Spleen (tissue), 11 donors: Measurements from ENCODE around the gene ABHD6. TPM values are rescaled to one million over a fixed set of nuclear protein-coding genes. Genes with fewer than 3 reads are reported as not detected.
"Not testable (repeated sequence)": the region's sequence is repeated elsewhere in the genome, so short reads cannot be mapped to it uniquely, and the experiment has no call there.

Source experiments
- DNase-seq: peaks from one replicate; pipeline ENCODE4 v3.0.0-alpha.2; 2020
- H3K27ac ChIP-seq, 8 donors: fragments of 200-600 bp; sonication (generic) in 7 of 8; 1 replicate in 4 of 8; 2 replicates in 4 of 8; pipeline versions ENCODE4 v1.5.0 to v1.8.0; 2016 to 2021; ENCODE audit warnings: inconsistent platforms in 4 of 8, mild to moderate bottlenecking in 4 of 8, moderate library complexity in 1 of 8
- H3K27me3 ChIP-seq, 7 donors: fragments of 200-600 bp; sonication (generic) in 6 of 7; replicated peaks in 1 of 7; 1 replicate in 4 of 7; 2 replicates in 3 of 7; pipeline versions ENCODE4 v1.5.0 to v1.8.0; 2016 to 2021; ENCODE audit warnings: inconsistent platforms in 3 of 7, mild to moderate bottlenecking in 1 of 7
- H3K36me3 ChIP-seq, 6 donors: fragments of 200-600 bp; sonication (generic) in 5 of 6; 1 replicate in 4 of 6; 2 replicates in 2 of 6; pipeline versions ENCODE4 v1.5.0 to v1.8.0; 2016 to 2021; ENCODE audit warnings: inconsistent platforms in 2 of 6
- H3K4me1 ChIP-seq, 6 donors: fragments of 200-600 bp; sonication (generic) in 5 of 6; 1 replicate in 3 of 6; 2 replicates in 3 of 6; pipeline versions ENCODE4 v1.5.0 to v1.8.0; 2016 to 2021; ENCODE audit warnings: inconsistent platforms in 3 of 6
- H3K4me3 ChIP-seq, 8 donors: fragments of 200-600 bp; sonication (generic) in 7 of 8; 1 replicate in 4 of 8; 2 replicates in 4 of 8; pipeline versions ENCODE4 v1.5.0 to v1.8.0; 2016 to 2021; ENCODE audit warnings: inconsistent platforms in 4 of 8, mild to moderate bottlenecking in 4 of 8, moderate library complexity in 2 of 8
- H3K9me3 ChIP-seq, 8 donors: fragments of 200-600 bp; sonication (generic) in 7 of 8; 1 replicate in 4 of 8; 2 replicates in 4 of 8; pipeline versions ENCODE4 v1.5.0 to v1.8.0; 2016 to 2021; ENCODE audit warnings: inconsistent platforms in 4 of 8
- POLR2A ChIP-seq, 3 donors: fragments of 450-650 bp; IDR thresholded peaks; one replicate each; pipeline ENCODE4 v1.5.1; 2017; ENCODE audit warnings: antibody characterized with exemption in 3 of 3, mild to moderate bottlenecking in 1 of 3
- POLR2AphosphoS5 ChIP-seq, 3 donors: sonication (generic); formaldehyde crosslinking; IDR thresholded peaks; one replicate each; pipeline ENCODE4 v1.5.1; 2017; ENCODE audit warnings: antibody characterized with exemption in 3 of 3
- WGBS, 5 donors: extraction: QIAGEN DNeasy Blood & Tissue Kit in 3 of 5; methylation state at CpG; one replicate each; pipeline versions ENCODE4 v1.1.5 to v1.1.7; 2013 to 2018; 5-methylcytosine and 5-hydroxymethylcytosine counted together
- intact Hi-C: fragments of 100-400 bp; cut with DNase I; formaldehyde crosslinking; loops from one replicate; pipeline ENCODE4 v1.15.0; 2023; ENCODE audit warnings: low total_unique reads
- polyA plus RNA-seq, 3 donors: library from polyadenylated mRNA; stranded (reverse); fragments of 200-250 nt; gene quantifications; one replicate each; pipeline ENCODE4 v1.2.1, GENCODE V29; 2013
- total RNA-seq, 7 donors: library from RNA; depleted of rRNA in 3 of 7; stranded (reverse); fragments of >200 nt in 3 of 7; fragmentation: NEBNext Ultra II Directional in 4 of 7; extraction: Animal tissue kit (Norgen Biotek cat#: 25700) in 4 of 7; gene quantifications; one replicate each; pipeline versions ENCODE4 v1.1.0 to v1.2.1, GENCODE V29; 2016 to 2021
- TF ChIP-seq, protein P1 (sequence below), 11 experiments: fragments of 200-600 bp in 7 of 11; fragments of 450-650 bp in 4 of 11; sonication (generic) in 4 of 11; IDR thresholded peaks in 8 of 11; conservative IDR thresholded peaks in 3 of 11; 1 replicate in 7 of 11; 2 replicates in 4 of 11; pipeline versions ENCODE4 v1.4.0 to v1.8.0; 2016 to 2021; ENCODE audit warnings: antibody characterized with exemption in 11 of 11, inconsistent platforms in 4 of 11, mild to moderate bottlenecking in 1 of 11
- donor health status: healthy with polysubstance abuse.
- donor health status: DM: no; HTN: no; CAD: no; lungs with moderate emphysema.
- donor health status: DM: no; HTN: no; CAD: no.
- donor health status: Bipolar disorder and iron deficiency.
- donor health status: healthy.
- donor health status: DM: no; HTN: no; CAD: no.
- donor health status: DM: yes; HTN: yes; CAD: no.

The ABHD6 gene
- total and polyA plus RNA-seq, 10 donors = 17.2 to 79.9 (median 48.4) TPM

DNA sequence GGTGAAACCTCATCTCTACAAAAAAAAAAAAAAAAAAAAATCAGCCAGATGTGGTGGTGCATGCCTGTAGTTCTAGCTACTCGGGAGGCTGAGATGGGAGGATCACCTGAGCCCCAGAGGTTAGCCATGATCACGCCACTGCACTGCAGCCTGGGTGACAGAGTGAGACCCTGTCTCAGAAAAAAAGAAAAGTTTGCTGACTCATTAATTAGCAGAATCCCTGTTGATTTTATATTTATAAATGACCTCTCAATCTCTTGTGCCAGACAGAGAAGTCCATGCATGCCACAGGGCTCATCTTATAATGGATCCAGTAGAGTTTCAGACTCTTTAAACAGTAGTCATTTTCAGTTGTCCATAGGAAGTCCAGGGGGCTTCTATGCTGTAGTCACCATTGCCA, 32.9 kb downstream of the ABHD6 start:
- intact Hi-C loops = no loop called here
- WGBS, 5 donors = 92 to 100% (median 96%) methylated on average over 2 of the region's 2 CpGs
- no peak for DNase-seq
- no peak overlapping the region for H3K27ac ChIP-seq
- H3K4me3 ChIP-seq = no peak overlapping the region
- H3K4me1 ChIP-seq = peaks cover 0 to 33% (median 16%) of the 10 kb centered on the region in 6 donors
- no peaks in the 10 kb centered on the region for H3K27me3 ChIP-seq
- no peaks in the 10 kb centered on the region for H3K9me3 ChIP-seq
- peaks cover 0 to 99% (median 48%) of the 10 kb centered on the region in 6 donors for H3K36me3 ChIP-seq
- TF ChIP-seq POLR2AphosphoS5 (IDR thresholded peaks at IDR 0.05) (no peak), POLR2A (IDR thresholded peaks at IDR 0.05) (no peak)
- TF ChIP-seq, protein P1, sequence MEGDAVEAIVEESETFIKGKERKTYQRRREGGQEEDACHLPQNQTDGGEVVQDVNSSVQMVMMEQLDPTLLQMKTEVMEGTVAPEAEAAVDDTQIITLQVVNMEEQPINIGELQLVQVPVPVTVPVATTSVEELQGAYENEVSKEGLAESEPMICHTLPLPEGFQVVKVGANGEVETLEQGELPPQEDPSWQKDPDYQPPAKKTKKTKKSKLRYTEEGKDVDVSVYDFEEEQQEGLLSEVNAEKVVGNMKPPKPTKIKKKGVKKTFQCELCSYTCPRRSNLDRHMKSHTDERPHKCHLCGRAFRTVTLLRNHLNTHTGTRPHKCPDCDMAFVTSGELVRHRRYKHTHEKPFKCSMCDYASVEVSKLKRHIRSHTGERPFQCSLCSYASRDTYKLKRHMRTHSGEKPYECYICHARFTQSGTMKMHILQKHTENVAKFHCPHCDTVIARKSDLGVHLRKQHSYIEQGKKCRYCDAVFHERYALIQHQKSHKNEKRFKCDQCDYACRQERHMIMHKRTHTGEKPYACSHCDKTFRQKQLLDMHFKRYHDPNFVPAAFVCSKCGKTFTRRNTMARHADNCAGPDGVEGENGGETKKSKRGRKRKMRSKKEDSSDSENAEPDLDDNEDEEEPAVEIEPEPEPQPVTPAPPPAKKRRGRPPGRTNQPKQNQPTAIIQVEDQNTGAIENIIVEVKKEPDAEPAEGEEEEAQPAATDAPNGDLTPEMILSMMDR (IDR thresholded peaks at IDR 0.05 in 8 of 11, conservative IDR thresholded peaks at IDR 0.05 in 3 of 11) = no peak

DNA sequence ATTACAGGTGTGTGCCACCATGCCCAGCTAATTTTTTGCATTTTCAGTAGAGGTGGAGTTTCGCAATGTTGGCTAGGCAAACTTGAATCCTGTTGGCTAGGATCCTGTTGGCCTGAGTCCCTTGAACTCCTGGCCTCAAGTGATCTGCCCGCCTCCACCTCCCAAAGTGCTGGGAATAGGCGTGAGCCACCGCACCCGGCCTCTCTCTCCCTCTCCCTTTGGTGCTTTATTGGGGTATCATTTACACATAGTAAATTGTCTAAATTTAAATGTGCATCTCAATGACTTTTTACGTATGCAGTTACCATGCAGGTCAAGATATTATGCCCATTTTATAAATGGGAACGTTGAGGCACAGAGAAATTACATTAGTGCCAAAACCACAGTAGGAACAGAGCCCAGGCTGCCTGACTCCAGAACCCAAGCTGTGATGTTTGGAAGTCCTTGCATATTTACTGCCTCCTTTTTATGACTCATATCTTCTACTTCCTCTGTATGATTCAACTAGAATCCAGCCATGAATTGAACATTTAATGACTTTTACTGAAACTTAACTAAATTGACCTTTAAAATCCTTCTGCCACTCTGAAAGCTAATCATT, 34.4 kb downstream of the ABHD6 start:
- H3K4me3 ChIP-seq = no peak overlapping the region
- 74 to 84% (median 78%) methylated on average over 7 of the region's 7 CpGs for WGBS, 5 donors
- H3K27me3 ChIP-seq = no peaks in the 10 kb centered on the region
- intact Hi-C loops = no loop called here
- no peak for TF ChIP-seq POLR2AphosphoS5 (IDR thresholded peaks at IDR 0.05)
- no peak for TF ChIP-seq POLR2A (IDR thresholded peaks at IDR 0.05)
- TF ChIP-seq, protein P1 (IDR thresholded peaks at IDR 0.05 in 8 of 11, conservative IDR thresholded peaks at IDR 0.05 in 3 of 11) = no peak
- H3K36me3 ChIP-seq = peaks cover 0 to 96% (median 55%) of the 10 kb centered on the region in 6 donors
- H3K4me1 ChIP-seq = peaks cover 0 to 33% (median 16%) of the 10 kb centered on the region in 6 donors
- H3K9me3 ChIP-seq = peaks cover 0 to 5% (median 0%) of the 10 kb centered on the region in 8 donors
- DNase-seq = no peak
- H3K27ac ChIP-seq = peak overlapping the region in 7 of 8 donors; percentile 15 to 69 (median 52)

- H3K27ac ChIP-seq = peak overlapping the region in 5 of 8 donors; percentile 3 to 69 (median 59)
- peaks cover 0 to 5% (median 0%) of the 10 kb centered on the region in 8 donors for H3K9me3 ChIP-seq
- intact Hi-C loops = no loop called here
- H3K4me1 ChIP-seq = peaks cover 0 to 33% (median 16%) of the 10 kb centered on the region in 6 donors
- TF ChIP-seq POLR2AphosphoS5 (IDR thresholded peaks at IDR 0.05) (no peak), POLR2A (IDR thresholded peaks at IDR 0.05) (no peak)
- TF ChIP-seq, protein P1 (IDR thresholded peaks at IDR 0.05 in 8 of 11, conservative IDR thresholded peaks at IDR 0.05 in 3 of 11) = no peak
- H3K36me3 ChIP-seq = peaks cover 0 to 96% (median 49%) of the 10 kb centered on the region in 6 donors
- DNase-seq = no peak
- H3K27me3 ChIP-seq = no peaks in the 10 kb centered on the region
- no peak overlapping the region for H3K4me3 ChIP-seq
- WGBS, 5 donors = 74 to 87% (median 75%) methylated on average over 3 of the region's 3 CpGs
These were observed 35.3 kb downstream of the ABHD6 start for GRCh38 chr3:58272891-58273290.

- H3K27me3 ChIP-seq, DNase-seq, intact Hi-C loops, H3K4me3 ChIP-seq, H3K9me3 ChIP-seq: not testable (repeated sequence)
- Histone ChIP-seq H3K27ac (peak overlapping the region in 5 of 8 donors; percentile 16 to 69 (median 59)), H3K4me1 (peaks cover 0 to 33% (median 16%) of the 10 kb centered on the region in 6 donors), H3K36me3 (peaks cover 0 to 96% (median 48%) of the 10 kb centered on the region in 6 donors)
- WGBS, 5 donors = 85 to 96% (median 89%) methylated on average over 3 of the region's 3 CpGs
These were observed 35.8 kb downstream of the ABHD6 start for GRCh38 chr3:58273362-58273761.
